Activated naive CD8-positive, alpha-beta T cell treated with anti-CD3 and anti-CD28 coated beads, Interleukin-2, amount 50 U/mL, for 24 hours (primary cell): ENCODE measurements around the gene WBP1.
"Not testable (repeated sequence)": the region's sequence is repeated elsewhere in the genome, so short reads cannot be mapped to it uniquely, and the experiment has no call there.

Experiments
- ATAC-seq: fragments of 150-1000 bp; cut with Tn5 transposase; one replicate; pipeline ENCODE4 v1.10.0; 2021
- DNase-seq: peaks from one replicate; pipeline ENCODE4 v3.0.0; 2021
- H3K27ac Mint-ChIP-seq: one replicate; pipeline ENCODE4 v1.8.0; 2021; ENCODE audit warnings: mild to moderate bottlenecking, mixed read lengths
- H3K27me3 Mint-ChIP-seq: one replicate; pipeline ENCODE4 v1.8.0; 2021; ENCODE audit warnings: mixed read lengths
- H3K36me3 Mint-ChIP-seq: one replicate; pipeline ENCODE4 v1.8.0; 2021; ENCODE audit warnings: low read depth, mixed read lengths
- H3K4me1 Mint-ChIP-seq: one replicate; pipeline ENCODE4 v1.8.0; 2021; ENCODE audit warnings: mixed read lengths
- H3K4me3 Mint-ChIP-seq: one replicate; pipeline ENCODE4 v1.8.0; 2021; ENCODE audit warnings: mild to moderate bottlenecking, moderate library complexity, mixed read lengths
- H3K9me3 Mint-ChIP-seq: one replicate; pipeline ENCODE4 v1.8.0; 2021; ENCODE audit warnings: mixed read lengths

The WBP1 gene

DNA sequence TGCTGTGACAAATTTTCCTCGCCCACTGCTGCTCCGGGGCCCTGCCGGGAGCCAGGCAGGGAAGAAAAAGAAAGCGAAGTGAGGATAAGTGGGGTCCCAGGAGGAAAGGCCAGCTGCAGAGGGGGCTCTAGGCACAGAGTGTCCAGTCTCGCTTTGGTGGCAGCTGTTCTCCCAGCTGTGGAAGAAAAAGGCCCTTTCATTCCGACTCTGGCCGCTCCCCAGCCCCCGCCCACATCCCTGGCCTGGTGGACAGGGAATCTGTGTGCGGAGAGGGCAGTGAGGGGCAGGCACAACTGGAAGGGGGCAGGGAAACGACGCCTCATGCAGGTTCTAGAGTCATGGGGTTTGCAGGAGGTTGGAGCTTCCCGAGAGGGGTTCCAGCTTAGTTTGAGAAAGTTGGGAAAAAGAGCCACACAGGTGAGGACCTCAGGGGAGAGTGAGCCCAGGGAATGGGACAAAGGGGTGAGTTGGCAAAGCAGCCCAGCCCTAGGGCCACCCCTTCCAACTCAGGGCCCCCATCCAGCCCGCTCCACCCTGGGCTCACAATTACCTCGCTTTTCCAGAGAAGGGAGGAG, 18.3 kb upstream of the WBP1 start:
- Mint-ChIP-seq H3K36me3 (no peaks in the 10 kb centered on the region), H3K27me3 (peaks cover 40% of the 10 kb centered on the region), H3K4me3 (peak overlapping the region; percentile 41), H3K9me3 (no peaks in the 10 kb centered on the region), H3K4me1 (peaks cover 21% of the 10 kb centered on the region), H3K27ac (no peak overlapping the region)
- ATAC-seq = no peak
- DNase-seq = no peak

DNA sequence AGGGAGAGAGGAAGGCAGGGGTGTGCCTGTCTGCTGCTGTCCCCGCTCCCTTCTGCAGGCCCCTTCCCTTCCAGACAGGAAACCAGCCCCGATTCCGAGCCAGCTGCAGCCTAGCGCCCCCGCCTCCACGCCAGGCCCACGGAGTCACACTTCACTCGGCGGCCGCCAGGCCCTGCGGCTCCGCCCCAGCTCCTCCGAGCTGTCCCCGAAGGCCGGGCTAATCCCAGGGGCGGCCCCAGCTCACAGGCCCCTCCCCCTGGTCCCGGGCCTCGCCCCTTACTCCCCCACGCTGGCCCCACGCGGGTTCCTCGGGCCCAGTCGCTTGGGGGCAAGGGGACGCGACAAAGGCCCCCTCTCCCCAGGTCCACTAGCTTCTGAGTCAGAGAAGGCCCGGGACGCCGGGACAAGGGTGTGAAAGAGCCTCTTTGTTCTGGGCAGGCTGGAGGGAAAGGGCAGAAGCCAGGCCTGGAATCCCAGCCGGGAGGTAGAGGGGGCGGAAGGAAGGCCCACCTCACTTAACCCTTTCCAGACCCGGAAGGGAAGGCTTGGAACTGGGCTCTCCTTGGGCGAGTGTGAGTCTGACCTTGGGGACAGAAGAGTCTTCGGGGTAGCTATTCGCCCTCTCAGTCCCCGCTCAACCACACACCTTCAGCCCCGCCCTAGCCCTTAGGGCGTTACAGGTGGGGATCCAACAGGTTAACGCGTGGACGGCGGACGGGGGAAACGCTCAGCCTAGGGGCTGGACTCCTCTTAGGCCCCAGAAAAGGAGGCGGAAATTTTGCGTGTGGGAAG, 17.7 kb upstream of the WBP1 start:
- peaks cover 42% of the 10 kb centered on the region for H3K27me3 Mint-ChIP-seq
- peak; percentile 70 for DNase-seq
- no peak overlapping the region for H3K27ac Mint-ChIP-seq
- no peaks in the 10 kb centered on the region for H3K36me3 Mint-ChIP-seq
- no peaks in the 10 kb centered on the region for H3K9me3 Mint-ChIP-seq
- peak overlapping the region; percentile 67 for H3K4me3 Mint-ChIP-seq
- ATAC-seq = peak; percentile 87
- H3K4me1 Mint-ChIP-seq = peaks cover 22% of the 10 kb centered on the region

DNA sequence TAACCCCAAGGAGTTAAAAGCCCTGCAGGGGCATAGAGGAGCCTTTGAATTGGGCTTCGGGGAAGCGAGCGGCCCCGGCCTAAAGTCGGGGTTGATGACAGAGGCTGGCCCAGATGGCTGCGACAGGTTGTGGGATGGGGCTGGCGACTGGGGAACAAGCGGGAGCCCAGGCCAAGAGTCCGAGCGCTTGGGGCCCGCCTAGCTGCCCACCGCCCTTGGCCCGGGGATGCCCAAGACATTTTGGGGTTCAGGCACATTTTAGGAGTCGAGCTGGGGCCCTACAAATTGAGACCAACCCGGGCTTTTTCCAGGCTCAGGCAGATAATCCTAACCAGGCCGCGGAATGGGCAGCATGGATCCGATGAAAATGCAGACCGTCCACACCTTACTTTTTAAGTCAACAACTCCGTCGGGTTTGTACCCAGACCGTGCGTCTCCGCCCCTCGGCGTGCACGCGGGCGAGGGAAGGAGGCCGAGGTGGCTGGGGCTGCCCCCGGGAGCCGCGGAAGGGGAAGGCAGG, 17.0 kb upstream of the WBP1 start:
- Mint-ChIP-seq H3K36me3 (no peaks in the 10 kb centered on the region), H3K9me3 (no peaks in the 10 kb centered on the region), H3K4me3 (peak overlapping the region; percentile 67), H3K27ac (no peak overlapping the region), H3K4me1 (peaks cover 22% of the 10 kb centered on the region), H3K27me3 (peaks cover 43% of the 10 kb centered on the region)
- peak; percentile 42 for DNase-seq
- ATAC-seq = no peak

DNA sequence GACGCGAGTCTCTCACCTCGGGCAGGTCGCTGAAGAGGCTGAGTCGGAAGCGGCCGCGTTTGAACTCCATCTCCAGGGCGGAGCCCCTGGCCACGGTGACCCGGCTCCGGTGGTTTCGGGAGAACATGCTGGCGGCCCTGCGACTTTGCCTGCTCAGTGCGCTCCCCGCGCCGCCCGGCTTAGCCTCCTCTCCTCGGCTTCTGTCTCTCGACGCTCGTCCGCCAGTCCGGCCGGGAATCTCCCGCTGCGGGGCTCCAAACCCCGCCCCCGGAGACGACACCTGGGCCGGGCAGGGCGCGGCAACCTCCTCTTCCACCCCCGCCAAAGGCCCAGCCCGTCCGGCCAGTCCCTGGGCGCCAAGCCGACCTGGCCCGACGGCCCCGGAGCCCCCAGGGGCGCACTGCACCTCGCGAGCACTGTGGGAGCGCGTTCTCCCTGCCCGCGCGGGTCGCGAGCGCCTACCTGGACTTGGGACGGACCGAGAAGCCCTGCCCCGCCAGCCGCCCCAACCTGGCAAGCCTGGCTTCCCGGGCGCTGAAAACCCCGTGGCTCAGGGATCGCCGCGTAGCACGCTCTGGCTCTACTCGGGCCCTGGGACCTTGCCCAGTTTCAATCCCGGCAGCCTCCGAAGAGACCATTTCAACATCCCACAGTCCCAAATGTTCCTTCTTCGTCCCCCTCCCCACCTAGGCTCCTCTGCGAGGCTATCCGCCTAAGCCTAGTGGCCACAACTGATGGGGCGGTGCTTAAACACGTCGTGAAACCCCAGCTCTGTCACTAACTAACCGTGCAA, 16.4 kb upstream of the WBP1 start, which contains the start of gene RTKN:
Gene RTKN (minus strand): TSS at position 248 of the 793 bp plus-strand sequence. CDS start 121 bp downstream, at position 127.
- Mint-ChIP-seq H3K4me1 (peaks cover 22% of the 10 kb centered on the region), H3K27ac (no peak within 1 kb of the TSS), H3K9me3 (no peaks in the 10 kb centered on the region), H3K27me3 (peaks cover 43% of the 10 kb centered on the region), H3K36me3 (no peaks in the 10 kb centered on the region), H3K4me3 (peak within 1 kb of the TSS; percentile 67)
- DNase-seq (no peak), ATAC-seq (peak; percentile 40)

DNA sequence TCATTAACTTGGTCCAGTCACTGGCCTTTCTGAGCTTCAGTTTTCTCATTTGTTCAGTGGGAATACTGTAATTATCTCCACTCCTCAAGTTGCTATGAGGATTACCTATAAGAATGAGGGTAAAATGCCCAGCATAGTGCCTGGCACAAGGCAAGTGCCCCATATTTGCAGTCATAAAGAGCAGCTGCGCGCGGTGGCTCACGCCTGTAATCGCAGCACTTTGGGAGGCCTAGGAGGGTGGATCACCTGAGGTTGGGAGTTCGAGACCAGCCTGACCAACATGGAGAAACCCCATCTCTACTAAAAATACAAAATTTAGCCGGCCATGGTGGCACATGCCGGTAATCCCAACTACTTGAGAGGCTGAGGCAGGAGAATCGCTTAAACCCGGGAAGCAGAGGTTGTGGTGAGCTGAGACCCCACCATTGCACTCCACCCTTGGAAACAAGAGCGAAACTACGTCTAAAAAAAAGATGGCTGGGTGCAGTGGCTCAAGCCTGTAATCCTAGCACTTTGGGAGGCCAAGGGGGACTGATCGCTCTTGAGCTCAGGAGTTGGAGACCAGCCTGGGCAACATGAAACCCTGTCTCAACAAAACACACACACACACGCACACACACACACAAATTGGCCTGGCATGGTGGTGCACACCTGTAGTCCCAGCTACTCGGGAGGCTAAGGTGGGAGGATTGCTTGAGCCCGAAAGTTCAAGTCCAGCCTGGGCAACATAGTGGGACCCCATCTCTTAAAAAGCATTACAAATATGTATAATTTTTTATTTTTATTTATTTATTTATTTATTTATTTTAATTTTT, 15.5 kb upstream of the WBP1 start:
- ATAC-seq, H3K36me3 Mint-ChIP-seq, H3K27ac Mint-ChIP-seq, DNase-seq, H3K9me3 Mint-ChIP-seq: not testable (repeated sequence)
- Mint-ChIP-seq H3K27me3 (peaks cover 43% of the 10 kb centered on the region), H3K4me3 (peak overlapping the region; percentile 56), H3K4me1 (peaks cover 19% of the 10 kb centered on the region)

DNA sequence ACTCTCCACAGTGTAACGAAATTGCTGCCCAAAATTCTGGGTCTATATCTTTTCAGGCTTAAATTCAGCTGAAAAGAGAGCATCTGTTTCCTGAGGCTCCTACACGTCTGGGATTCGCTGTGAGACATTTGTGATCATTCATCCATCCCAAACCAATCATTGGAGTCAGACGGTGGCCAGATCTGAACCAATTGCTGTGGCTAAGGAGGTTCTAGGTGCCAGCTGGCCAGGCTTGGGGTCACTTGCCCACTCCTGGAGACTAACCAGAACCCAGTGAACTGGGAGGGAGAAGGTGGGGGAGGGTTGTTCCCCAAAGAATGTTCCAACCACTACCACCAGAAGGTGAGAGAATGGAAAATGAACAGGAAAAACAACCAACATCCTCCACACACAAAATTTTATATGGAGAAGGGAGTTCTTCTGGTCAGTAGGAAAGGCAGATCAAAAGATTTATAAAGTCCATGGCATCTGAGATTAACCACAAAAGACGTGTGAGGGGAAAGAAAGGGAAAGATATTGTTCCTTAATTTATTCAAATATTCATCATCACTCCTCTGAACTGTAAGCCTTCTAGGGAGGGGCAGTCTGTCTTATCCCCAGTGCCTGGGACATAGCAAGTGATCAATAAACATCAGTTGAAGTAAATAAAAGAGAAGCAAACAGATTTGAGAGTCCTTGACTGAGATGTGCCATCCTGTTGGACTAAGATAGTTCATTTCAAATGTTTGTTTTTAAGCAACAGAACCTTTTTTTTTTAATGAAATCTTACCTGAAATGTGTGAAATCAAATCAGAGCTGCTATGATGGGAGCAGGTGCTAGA, 13.5 kb upstream of the WBP1 start:
- peaks cover 35% of the 10 kb centered on the region for H3K27me3 Mint-ChIP-seq
- H3K4me3 Mint-ChIP-seq = no peak overlapping the region
- H3K36me3 Mint-ChIP-seq = no peaks in the 10 kb centered on the region
- no peaks in the 10 kb centered on the region for H3K9me3 Mint-ChIP-seq
- ATAC-seq (no peak), DNase-seq (no peak)
- no peak overlapping the region for H3K27ac Mint-ChIP-seq
- H3K4me1 Mint-ChIP-seq = peaks cover 19% of the 10 kb centered on the region

DNA sequence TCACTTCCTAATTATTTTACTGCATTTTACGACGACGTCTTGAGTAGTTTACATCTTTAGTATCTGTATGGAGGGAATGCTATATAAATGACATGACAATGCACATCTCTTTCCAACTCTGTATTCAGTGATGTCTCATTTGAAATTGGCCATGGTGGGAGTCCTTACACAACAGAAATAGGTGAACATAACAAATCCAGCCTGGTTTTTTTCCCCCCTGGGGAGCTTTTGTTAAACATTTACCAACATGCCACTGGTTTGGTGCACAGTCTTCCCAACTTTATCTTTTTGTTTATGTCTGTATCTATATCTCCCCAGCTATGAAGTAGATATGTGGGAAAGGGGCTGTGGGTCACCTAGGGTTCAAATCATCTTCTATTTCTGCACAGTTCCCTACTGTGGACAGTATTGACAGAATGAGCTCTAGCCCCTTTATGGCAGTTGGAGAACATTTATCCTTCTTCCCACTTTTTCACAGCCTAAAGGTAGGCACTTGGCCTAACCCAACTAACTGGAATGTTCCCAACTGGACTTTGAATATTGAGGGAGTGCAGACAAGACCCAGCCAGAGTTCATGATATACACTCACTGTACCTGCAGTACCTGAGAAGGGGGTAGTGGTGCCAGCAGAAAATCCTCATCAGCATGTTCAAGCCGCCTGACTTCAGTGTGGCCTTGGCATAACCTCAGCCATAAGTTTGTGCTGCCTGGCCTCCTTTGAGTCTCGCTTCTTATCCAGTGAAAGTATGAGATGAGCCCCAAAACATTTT, 10.8 kb upstream of the WBP1 start:
- H3K9me3 Mint-ChIP-seq = no peaks in the 10 kb centered on the region
- H3K27me3 Mint-ChIP-seq = peaks cover 18% of the 10 kb centered on the region
- no peak for ATAC-seq
- no peak overlapping the region for H3K27ac Mint-ChIP-seq
- DNase-seq = no peak
- H3K36me3 Mint-ChIP-seq = no peaks in the 10 kb centered on the region
- H3K4me1 Mint-ChIP-seq = peaks cover 11% of the 10 kb centered on the region
- no peak overlapping the region for H3K4me3 Mint-ChIP-seq

DNA sequence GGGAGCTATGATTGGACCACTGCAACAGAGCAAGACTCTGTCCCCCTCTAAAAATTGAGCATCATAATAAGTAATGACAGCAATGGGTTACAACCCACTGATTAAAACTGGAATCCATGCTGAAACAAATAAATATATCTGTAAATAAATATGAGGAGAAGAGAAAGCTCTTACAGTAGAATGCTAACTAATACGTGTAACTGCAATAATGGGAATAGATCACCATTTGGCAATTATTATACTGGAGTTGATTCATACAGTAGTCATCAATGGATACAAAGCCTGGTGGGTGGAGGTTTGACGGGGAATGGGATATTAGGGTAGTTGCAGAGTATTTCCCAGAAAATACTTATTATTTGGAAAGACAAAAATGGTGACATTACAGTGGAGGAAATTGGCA, 9.5 kb upstream of the WBP1 start:
- Mint-ChIP-seq H3K36me3 (no peaks in the 10 kb centered on the region), H3K27ac (no peak overlapping the region), H3K27me3 (peaks cover 13% of the 10 kb centered on the region), H3K4me1 (peaks cover 16% of the 10 kb centered on the region), H3K4me3 (no peak overlapping the region), H3K9me3 (no peaks in the 10 kb centered on the region)
- no peak for ATAC-seq
- no peak for DNase-seq

DNA sequence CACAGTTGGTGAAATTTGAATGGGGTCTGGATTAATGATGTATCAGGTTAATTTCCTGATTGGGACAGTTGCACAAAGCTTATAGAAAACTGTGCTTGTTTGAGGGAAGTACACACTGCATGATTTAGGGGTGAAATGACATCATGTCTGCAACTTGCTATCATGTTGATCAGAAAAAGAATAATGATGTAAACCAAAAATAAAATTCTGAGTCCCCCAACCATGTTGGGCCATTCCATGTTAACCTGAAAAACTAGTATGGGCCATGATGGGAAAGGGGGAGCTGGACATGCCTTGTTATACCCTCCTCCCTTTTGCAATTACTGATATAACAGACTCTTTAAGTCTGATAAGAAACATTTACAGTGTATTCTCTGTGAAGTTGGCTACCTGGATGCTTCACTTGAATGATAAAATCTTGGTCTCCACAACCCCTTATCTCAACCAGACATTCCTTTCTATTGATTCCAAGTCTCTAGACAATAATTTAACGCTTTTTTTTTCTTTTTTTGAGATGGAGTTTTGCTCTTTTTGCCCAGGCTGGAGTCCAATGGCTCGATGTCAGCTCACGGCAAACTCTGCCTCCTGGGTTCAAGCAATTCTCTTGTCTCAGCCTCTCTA, 7.6 kb upstream of the WBP1 start:
- Mint-ChIP-seq H3K27ac (no peak overlapping the region), H3K9me3 (no peaks in the 10 kb centered on the region), H3K27me3 (peaks cover under 1% of the 10 kb centered on the region), H3K36me3 (peaks cover 2% of the 10 kb centered on the region), H3K4me3 (no peak overlapping the region), H3K4me1 (peaks cover 22% of the 10 kb centered on the region)
- DNase-seq = no peak
- ATAC-seq = no peak

DNA sequence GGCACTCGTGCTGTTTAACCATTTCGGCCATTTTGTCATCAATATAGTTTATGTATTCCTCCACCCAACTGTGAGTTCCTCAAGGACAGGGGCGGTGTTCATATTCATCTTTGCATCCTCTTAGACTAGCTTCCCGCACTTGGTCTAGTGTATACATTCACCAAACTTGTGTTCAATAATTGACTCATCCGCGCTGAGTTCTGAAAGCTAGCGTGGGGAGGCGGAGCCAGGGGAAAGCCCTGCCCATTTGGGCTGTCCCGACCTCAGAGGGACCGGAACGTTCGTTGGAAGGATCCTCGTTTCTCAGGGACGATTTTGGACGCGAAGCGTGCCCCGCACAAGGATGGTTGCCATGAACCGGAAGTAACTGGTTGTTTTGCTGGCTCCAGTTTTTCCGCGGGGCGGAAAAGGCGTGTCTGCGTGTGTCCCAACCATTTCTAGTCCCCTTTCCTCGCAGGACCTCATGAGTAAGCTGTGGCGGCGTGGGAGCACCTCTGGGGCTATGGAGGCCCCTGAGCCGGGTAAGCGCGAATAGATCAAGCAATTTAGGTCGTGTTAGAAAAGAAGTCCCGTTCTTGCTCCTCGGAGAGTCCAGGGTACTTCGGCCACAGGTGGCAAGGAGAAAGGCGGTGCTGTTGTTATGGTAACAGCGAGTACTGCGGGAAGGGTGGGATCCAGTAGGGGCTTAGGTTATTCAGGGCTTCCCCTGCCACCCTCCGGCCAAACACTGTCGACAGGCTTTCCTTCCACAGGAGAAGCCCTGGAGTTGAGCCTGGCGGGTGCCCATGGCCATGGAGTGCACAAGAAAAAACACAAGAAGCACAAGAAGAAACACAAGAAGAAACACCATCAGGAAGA, 3.4 kb upstream of the WBP1 start, which contains the start of gene INO80B:
Gene INO80B (plus strand): TSS at position 434 of the 858 bp plus-strand sequence. CDS start 30 bp downstream, at position 464.
- Mint-ChIP-seq H3K4me3 (peak within 1 kb of the TSS; percentile 98), H3K4me1 (peaks cover 58% of the 10 kb centered on the region), H3K27ac (peak within 1 kb of the TSS; percentile 97), H3K9me3 (no peaks in the 10 kb centered on the region), H3K27me3 (peaks cover 2% of the 10 kb centered on the region), H3K36me3 (peaks cover 17% of the 10 kb centered on the region)
- ATAC-seq = peak; percentile 55
- DNase-seq = peak; percentile 96

DNA sequence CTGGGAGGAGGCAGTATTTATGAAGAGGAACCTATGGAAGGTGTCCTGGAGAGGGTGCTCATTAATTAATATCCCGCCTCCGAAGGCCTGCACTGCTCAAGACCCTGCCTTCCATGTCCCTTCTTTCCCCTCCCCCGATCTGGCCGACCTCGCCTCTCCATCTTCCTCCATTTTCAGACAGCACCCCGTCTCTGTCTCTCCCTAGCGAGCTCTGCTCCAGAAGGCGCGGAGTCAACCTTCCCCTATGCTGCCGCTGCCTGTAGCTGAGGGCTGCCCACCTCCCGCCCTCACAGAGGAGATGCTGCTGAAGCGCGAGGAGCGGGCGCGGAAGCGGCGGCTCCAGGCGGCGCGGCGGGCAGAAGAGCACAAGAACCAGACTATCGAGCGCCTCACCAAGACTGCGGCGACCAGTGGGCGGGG, 1.1 kb upstream of the WBP1 start:
- H3K9me3 Mint-ChIP-seq = no peaks in the 10 kb centered on the region
- no peak for DNase-seq
- H3K27me3 Mint-ChIP-seq = peaks cover 2% of the 10 kb centered on the region
- H3K36me3 Mint-ChIP-seq = peaks cover 17% of the 10 kb centered on the region
- H3K27ac Mint-ChIP-seq = peak overlapping the region; percentile 97
- H3K4me3 Mint-ChIP-seq = peak overlapping the region; percentile 98
- peaks cover 65% of the 10 kb centered on the region for H3K4me1 Mint-ChIP-seq
- no peak for ATAC-seq
